ENCODE results near the gene ZKSCAN5. TPM values are rescaled to one million over a fixed set of nuclear protein-coding genes. Genes with fewer than 3 reads are reported as not detected.

The ZKSCAN5 gene
- 7.3 and 9.5 TPM in 2 replicates for total RNA-seq

GRCh38 chr7:99504603-99505323, at the start of gene ZKSCAN5:
Gene ZKSCAN5 (plus strand): TSS chr7:99504662. CDS start chr7:99506045, 1,383 bp downstream.

DNA sequence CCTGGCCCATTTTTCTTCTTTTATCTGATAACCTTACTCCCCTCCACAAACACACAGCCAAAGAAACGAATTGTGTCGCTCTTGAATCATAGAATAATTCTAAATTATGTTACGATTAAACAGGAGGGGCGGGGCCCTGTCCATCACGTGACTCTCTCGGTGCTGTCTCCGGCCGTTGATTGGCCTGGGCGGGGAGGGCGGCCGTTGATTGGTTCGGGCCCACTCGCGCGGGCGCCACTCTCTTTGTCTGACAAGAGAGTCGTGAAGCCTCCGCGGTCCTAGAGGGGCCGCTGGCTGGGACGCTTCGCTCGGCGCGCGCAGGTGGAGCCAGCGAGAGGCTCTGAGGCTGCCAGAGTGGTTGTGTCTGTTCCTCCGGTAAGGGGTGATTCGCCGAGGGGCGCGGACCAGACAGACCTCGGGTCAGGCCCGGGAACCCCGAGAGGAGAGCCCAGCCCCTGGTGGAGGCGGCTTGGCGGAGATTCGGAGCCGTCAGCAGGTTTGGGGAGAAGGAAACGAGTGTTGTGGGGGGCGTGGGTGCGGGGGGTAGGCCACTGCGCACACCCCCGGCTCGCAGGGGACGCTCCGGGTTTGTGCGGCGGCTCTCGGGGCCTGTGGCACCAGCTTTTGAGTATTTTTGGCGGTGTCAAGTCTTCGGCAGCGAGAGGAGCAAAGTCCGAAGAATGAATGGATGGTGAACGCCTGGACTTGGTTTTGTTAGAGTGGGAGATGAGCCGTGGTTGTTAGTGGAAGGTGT, 31.7 kb upstream of the ZKSCAN5 start, which contains the start of gene ZNF789:
TSS of gene ZNF789 (plus strand) at position 330 of the 754 bp plus-strand sequence. CDS start 3,567 bp downstream, outside the sequence.

GRCh38 chr7:99499721-99500636, 4.5 kb upstream of the ZKSCAN5 start, which contains the start of gene ZNF394:
Gene ZNF394 (minus strand): TSS chr7:99500281. CDS start chr7:99500093, 188 bp downstream.

GRCh38 chr7:99551767-99552463, 47.5 kb downstream of the ZKSCAN5 start, which contains the start of gene FAM200A:
Gene FAM200A (minus strand): TSS chr7:99552114. CDS start chr7:99548407, 3,707 bp downstream.

DNA sequence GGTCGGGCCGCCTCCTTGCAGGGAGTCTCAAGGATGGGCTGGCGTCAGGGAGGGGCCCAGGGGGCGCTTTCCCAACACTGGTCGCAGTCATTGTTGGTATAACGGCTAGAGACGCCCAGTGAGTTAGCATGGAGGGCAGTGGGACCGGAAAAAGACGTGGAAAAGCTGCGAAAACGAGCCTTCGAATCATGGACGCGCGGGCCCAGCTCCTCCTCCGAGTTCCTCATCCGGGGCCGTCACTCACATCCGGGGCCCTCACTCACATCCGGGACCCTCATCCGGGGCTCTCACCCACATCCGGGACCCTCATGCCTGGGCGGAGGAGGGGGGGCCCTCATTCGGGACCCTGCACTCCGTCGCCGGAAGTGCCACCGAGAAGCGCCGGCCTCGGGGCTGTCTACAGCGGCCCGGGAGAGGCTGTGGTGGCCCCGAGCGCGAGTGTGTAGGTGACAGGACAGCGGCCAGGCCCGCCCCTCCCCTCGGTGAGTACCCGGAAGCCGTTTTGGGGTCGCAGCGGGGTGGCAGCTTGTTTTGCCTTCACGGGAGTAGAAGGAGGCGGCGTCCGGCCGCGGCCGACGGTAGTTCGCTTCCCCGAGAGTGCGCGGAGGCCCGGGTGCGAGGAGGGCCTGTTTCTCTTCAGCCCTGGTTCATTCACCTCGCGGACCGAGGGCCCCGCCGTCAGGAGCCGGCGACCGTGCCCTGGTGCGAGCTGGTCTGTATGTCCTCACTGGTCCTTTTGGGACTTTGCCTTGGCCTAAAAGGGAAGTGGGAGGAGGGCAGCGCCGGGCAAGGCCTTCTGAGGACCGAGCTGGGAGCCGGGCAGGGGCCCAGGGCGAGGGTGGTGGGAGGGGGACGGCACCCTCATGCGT, 54.1 kb downstream of the ZKSCAN5 start, which contains the start of gene ZNF655:
TSS of gene ZNF655 (plus strand) at position 337 of the 869 bp plus-strand sequence. CDS start 1,918 bp downstream, outside the sequence.

Other genes starting within 250 kb of the ZKSCAN5 start
- not detected in 2 replicates for gene MYH16, start 231.8 kb upstream of the ZKSCAN5 start, total RNA-seq
- gene ARPC1A, start 178.8 kb upstream of the ZKSCAN5 start, total RNA-seq = 153 and 156 TPM in 2 replicates
- 412 and 414 TPM in 2 replicates for gene ARPC1B, start 129.9 kb upstream of the ZKSCAN5 start, total RNA-seq
- gene PDAP1, start 96.1 kb upstream of the ZKSCAN5 start, total RNA-seq = 17.0 and 22.3 TPM in 2 replicates
- 76.5 and 82.6 TPM in 2 replicates for gene BUD31, start 95.7 kb upstream of the ZKSCAN5 start, total RNA-seq
- gene PTCD1, start 65.9 kb upstream of the ZKSCAN5 start, total RNA-seq = 3.6 and 4.8 TPM in 2 replicates
- gene CPSF4, start 65.7 kb upstream of the ZKSCAN5 start, total RNA-seq = 18.2 and 19.4 TPM in 2 replicates
- gene ATP5MF, start 38.5 kb upstream of the ZKSCAN5 start, total RNA-seq = 253 and 305 TPM in 2 replicates
- gene ZNF789, start 31.8 kb upstream of the ZKSCAN5 start, total RNA-seq = 4.2 and 5.2 TPM in 2 replicates
- gene ZNF394, start 4.4 kb upstream of the ZKSCAN5 start, total RNA-seq = 29.7 and 33.4 TPM in 2 replicates
- gene FAM200A, start 47.5 kb downstream of the ZKSCAN5 start, total RNA-seq = 4.3 and 6.2 TPM in 2 replicates
- gene ZNF655, start 54.0 kb downstream of the ZKSCAN5 start, total RNA-seq = 6.0 and 8.3 TPM in 2 replicates
- gene TMEM225B, start 93.6 kb downstream of the ZKSCAN5 start, total RNA-seq = 0.11 TPM in 1 of 2 replicates, not detected in the other
- gene ZSCAN25, start 112.3 kb downstream of the ZKSCAN5 start, total RNA-seq = 9.9 and 12.0 TPM in 2 replicates
- 0.34 TPM in 1 of 2 replicates, not detected in the other for gene CYP3A5, start 175.3 kb downstream of the ZKSCAN5 start, total RNA-seq
- gene CYP3A7, start 230.5 kb downstream of the ZKSCAN5 start, total RNA-seq = not detected in 2 replicates